ENCODE measurements around the gene MAP4K4. TPM values are rescaled to one million over a fixed set of nuclear protein-coding genes. Genes with fewer than 3 reads are reported as not detected.

Gene MAP4K4
- total and polyA plus RNA-seq, 2 of the 13 experiments (the other 11 are each of a cell fraction or from before 2014, with no cell fraction given) = 105 to 264 TPM

- H3K27ac ChIP-seq (ENCODE audit: extremely low read length, insufficient read depth, low read length) = no peak overlapping the region
- WGBS (ENCODE audit: low lambda C conversion rate) = 100% methylated on average over 1 of the region's 1 CpG
- ChIA-PET CTCF (ENCODE audit: low intra/inter-chr PET ratio, low total read pairs) (no interaction called here), POLR2A (interaction anchor here (0.7 to 2.4 kb wide), 2 partner anchors 13 to 21 kb away, joined by 3 to 10 read pairs; partner anchors contain the start of gene MAP4K4)
- TF ChIP-seq ZNF619 (CRISPR knock-in tag; IDR thresholded peaks at IDR 0.05) (no peak), ZNF598 (CRISPR knock-in tag; IDR thresholded peaks at IDR 0.05; ENCODE audit: borderline replicate concordance) (no peak), ZFP90 (CRISPR knock-in tag; IDR thresholded peaks at IDR 0.05; ENCODE audit: borderline replicate concordance) (no peak), AHDC1 (CRISPR knock-in tag; IDR thresholded peaks at IDR 0.05; ENCODE audit: borderline replicate concordance) (no peak), ZBTB44 (CRISPR knock-in tag; IDR thresholded peaks at IDR 0.05) (no peak), SMC3 (IDR thresholded peaks at IDR 0.05; ENCODE audit: low read length) (no peak), YY1 (IDR thresholded peaks at IDR 0.05; ENCODE audit: insufficient read depth, insufficient replicate concordance, low read depth, low read length) (no peak), SNAPC2 (CRISPR knock-in tag; IDR thresholded peaks at IDR 0.05) (no peak), PAF1 (CRISPR knock-in tag; IDR thresholded peaks at IDR 0.05) (no peak), NFYC (CRISPR knock-in tag; IDR thresholded peaks at IDR 0.05) (no peak), HNRNPK (IDR thresholded peaks at IDR 0.05; ENCODE audit: low read depth, low read length, poor library complexity, severe bottlenecking) (peak; percentile 92), GPN1 (CRISPR knock-in tag; IDR thresholded peaks at IDR 0.05; ENCODE audit: borderline replicate concordance) (no peak), ZSCAN22 (CRISPR knock-in tag; IDR thresholded peaks at IDR 0.05) (no peak), MED13 (CRISPR knock-in tag; IDR thresholded peaks at IDR 0.05) (no peak), PCBP2 (optimal IDR thresholded peaks at IDR 0.05; ENCODE audit: low read depth, low read length, poor library complexity, severe bottlenecking) (peak; percentile 48)
- H2AFZ ChIP-seq (ENCODE audit: low read length) = no peak overlapping the region
- H3K36me3 ChIP-seq (replicated peaks in 1 of 2; ENCODE audit: control insufficient read depth in 1 of 2, insufficient read depth in 2 of 2, low read length in 2 of 2) = peaks cover 8 to 29% of the 10 kb centered on the region in 2 experiments
- in situ Hi-C loops (cut with HindIII; ENCODE audit: extremely low pct_ligation_motif_present, low pct_unique_long_range_greater_than_20kb) = no loop called here
- H3K4me3 ChIP-seq (replicated peaks in 1 of 3; ENCODE audit: insufficient read depth in 1 of 3, low read depth in 2 of 3, low read length in 3 of 3) = no peak overlapping the region
- FAIRE-seq (no peak), DNase-seq (ENCODE audit: low spot score) (no peak), ATAC-seq (no peak)
- H3K9ac ChIP-seq (ENCODE audit: insufficient read depth, low read depth, low read length) = no peak overlapping the region
- BruUV-seq (replicated peaks) = no TSS peak
- H3K4me1 ChIP-seq (ENCODE audit: insufficient read depth, low read length) = peaks cover 79% of the 10 kb centered on the region
- intact Hi-C loops (cut with micrococcal nuclease; ENCODE audit: unreplicated experiment) = no loop called here
- no peak overlapping the region for H3K4me2 ChIP-seq (ENCODE audit: low read depth, low read length)
- peaks cover 91% of the 10 kb centered on the region for H4K20me1 ChIP-seq (ENCODE audit: insufficient read depth, low read length)
- no peaks in the 10 kb centered on the region for H3K27me3 ChIP-seq (ENCODE audit: control insufficient read depth in 1 of 2, insufficient read depth in 2 of 2, low read length in 2 of 2)
- peaks cover 97% of the 10 kb centered on the region for H3K79me2 ChIP-seq (ENCODE audit: insufficient read depth, low read length)
- no peaks in the 10 kb centered on the region for H3K9me3 ChIP-seq (ENCODE audit: low read length)
These were observed 21.0 kb downstream of the MAP4K4 start for GRCh38 chr2:101718479-101718878.
